ENCODE results near the gene SEC14L2.

SEC14L2 gene

GRCh38 chr22:30425616-30426387 is 29.0 kb downstream of the SEC14L2 start, which contains the start of gene MTFP1 (continued):
- no peak for TF ChIP-seq ZNF18 (tag by site-specific recombination; IDR thresholded peaks at IDR 0.05)
- no peak for TF ChIP-seq PRDM2 (tag by site-specific recombination; IDR thresholded peaks at IDR 0.05; ENCODE audit: borderline replicate concordance)
- TF ChIP-seq ZNF561 (tag by site-specific recombination; IDR thresholded peaks at IDR 0.05; ENCODE audit: borderline replicate concordance): 0 out of 2 replicates have a peak, but pooled peaks have one; percentile 82
- no peak for TF ChIP-seq ZNF350 (tag by site-specific recombination; IDR thresholded peaks at IDR 0.05)
- TF ChIP-seq ZNF24 (tag by site-specific recombination; IDR thresholded peaks at IDR 0.05): no peak
- no peak for TF ChIP-seq OSR2 (tag by site-specific recombination; IDR thresholded peaks at IDR 0.05)
- TF ChIP-seq ZNF768 (tag by site-specific recombination; IDR thresholded peaks at IDR 0.05): no peak
- TF ChIP-seq ZBTB20 (tag by site-specific recombination; IDR thresholded peaks at IDR 0.05): peak; percentile 94
- TF ChIP-seq TRIM28 (IDR thresholded peaks at IDR 0.05; ENCODE audit: borderline replicate concordance, low read length): no peak
- TF ChIP-seq ZBTB26 (tag by site-specific recombination; optimal IDR thresholded peaks at IDR 0.05): peak; percentile 83
- no peak for TF ChIP-seq ZNF518A (tag by site-specific recombination; conservative IDR thresholded peaks at IDR 0.05; ENCODE audit: low read depth)
- TF ChIP-seq ZFP41 (tag by site-specific recombination; IDR thresholded peaks at IDR 0.05; ENCODE audit: borderline replicate concordance): no peak
- TF ChIP-seq ZNF114 (tag by site-specific recombination; IDR thresholded peaks at IDR 0.05): no peak
- TF ChIP-seq ZBTB8A (tag by site-specific recombination; IDR thresholded peaks at IDR 0.05): peak; percentile 48; the same call in 1 of the 2 replicates
- TF ChIP-seq ZNF174 (tag by site-specific recombination; IDR thresholded peaks at IDR 0.05): no peak
- no peak for TF ChIP-seq ZNF221 (tag by site-specific recombination; IDR thresholded peaks at IDR 0.05; ENCODE audit: borderline replicate concordance)
- no peak for TF ChIP-seq ZNF146 (tag by site-specific recombination; IDR thresholded peaks at IDR 0.05)
- peak; percentile 46; the same call in 1 of the 2 replicates for TF ChIP-seq ZNF394 (tag by site-specific recombination; IDR thresholded peaks at IDR 0.05; ENCODE audit: borderline replicate concordance)
- TF ChIP-seq ZFHX2 (tag by site-specific recombination; conservative IDR thresholded peaks at IDR 0.05): no peak; the same call in 1 of the 2 replicates
- TF ChIP-seq ZNF600 (tag by site-specific recombination; IDR thresholded peaks at IDR 0.05): 0 out of 2 replicates have a peak, but pooled peaks have one; percentile 27
- TF ChIP-seq ZNF692 (tag by site-specific recombination; IDR thresholded peaks at IDR 0.05): peak; percentile 79
- TF ChIP-seq ZNF335 (tag by site-specific recombination; conservative IDR thresholded peaks at IDR 0.05): peak; percentile 94
- TF ChIP-seq MYNN (tag by site-specific recombination; IDR thresholded peaks at IDR 0.05; ENCODE audit: borderline replicate concordance): no peak
- TF ChIP-seq ZNF654 (tag by site-specific recombination; IDR thresholded peaks at IDR 0.05; ENCODE audit: low read depth): no peak

Data from HEK293 (cell line).